Measurements from ENCODE around the gene XK.
"Not testable (repeated sequence)": the region's sequence is repeated elsewhere in the genome, so short reads cannot be mapped to it uniquely, and the experiment has no call there.

XK gene

GRCh38 chrX:37759878-37760418, 74.4 kb downstream of the XK start:
- H3K4me3 ChIP-seq (replicated peaks; ENCODE audit: low read depth, low read length): no peak overlapping the region
- DNase-seq (ENCODE audit: low read depth): no peak
- TF ChIP-seq CTCF (IDR thresholded peaks at IDR 0.05; ENCODE audit: low read length, missing control alignments): no peak

GRCh38 chrX:37763400-37763799, 77.8 kb downstream of the XK start:
- no peak for TF ChIP-seq CTCF (IDR thresholded peaks at IDR 0.05; ENCODE audit: low read length, missing control alignments)
- DNase-seq (ENCODE audit: low read depth): no peak
- H3K4me3 ChIP-seq (replicated peaks; ENCODE audit: low read depth, low read length): no peak overlapping the region

GRCh38 chrX:37765507-37765906, 79.9 kb downstream of the XK start:
- no peak overlapping the region for H3K4me3 ChIP-seq (replicated peaks; ENCODE audit: low read depth, low read length)
- no peak for TF ChIP-seq CTCF (IDR thresholded peaks at IDR 0.05; ENCODE audit: low read length, missing control alignments)
- DNase-seq (ENCODE audit: low read depth): no peak

- no peak for TF ChIP-seq CTCF (IDR thresholded peaks at IDR 0.05; ENCODE audit: low read length, missing control alignments)
- DNase-seq (ENCODE audit: low read depth): no peak
- no peak overlapping the region for H3K4me3 ChIP-seq (replicated peaks; ENCODE audit: low read depth, low read length)
These were observed 81.8 kb downstream of the XK start for GRCh38 chrX:37767430-37767829.

GRCh38 chrX:37768866-37769265, 83.3 kb downstream of the XK start:
- H3K4me3 ChIP-seq (replicated peaks; ENCODE audit: low read depth, low read length); DNase-seq (ENCODE audit: low read depth): not testable (repeated sequence)

- no peak for TF ChIP-seq CTCF (IDR thresholded peaks at IDR 0.05; ENCODE audit: low read length, missing control alignments)
- no peak for DNase-seq (ENCODE audit: low read depth)
- H3K4me3 ChIP-seq (replicated peaks; ENCODE audit: low read depth, low read length): no peak overlapping the region
These were observed 90.8 kb downstream of the XK start for GRCh38 chrX:37776283-37776986.

- DNase-seq (ENCODE audit: low read depth): no peak
These were observed 91.4 kb downstream of the XK start for GRCh38 chrX:37776987-37777325.

More at GRCh38 chrX:37776987-37777325, 91.4 kb downstream of the XK start:
- no peak overlapping the region for H3K4me3 ChIP-seq (replicated peaks; ENCODE audit: low read depth, low read length)
- no peak for TF ChIP-seq CTCF (IDR thresholded peaks at IDR 0.05; ENCODE audit: low read length, missing control alignments)
